ENCODE results near the gene ADD1.

The ADD1 gene

GRCh38 chr4:2923668-2924173 is 80.1 kb downstream of the ADD1 start:
- Histone ChIP-seq H3K9me3 (no peaks in the 10 kb centered on the region), H3K27ac (no peak overlapping the region), H3K4me1 (no peaks in the 10 kb centered on the region), H3K4me3 (no peak overlapping the region), H3K27me3 (no peaks in the 10 kb centered on the region), H3K36me3 (peaks cover 32 to 77% (median 64%) of the 10 kb centered on the region in 3 donors)
- intact Hi-C loops (cut with DNase I; ENCODE audit: low total_unique reads), result no loop called here
- TF ChIP-seq CTCF (IDR thresholded peaks at IDR 0.05), result no peak
- DNase-seq, result peak; percentile 14 to 55

- H3K27me3 ChIP-seq, result no peaks in the 10 kb centered on the region
- H3K4me3 ChIP-seq, result no peak overlapping the region
- H3K27ac ChIP-seq, result no peak overlapping the region
- H3K9me3 ChIP-seq, result no peaks in the 10 kb centered on the region
- peaks cover 32 to 77% (median 69%) of the 10 kb centered on the region in 3 donors for H3K36me3 ChIP-seq
- intact Hi-C loops (cut with DNase I; ENCODE audit: low total_unique reads), result no loop called here
- H3K4me1 ChIP-seq, result no peaks in the 10 kb centered on the region
- peak; percentile 16 to 59 for DNase-seq
- TF ChIP-seq CTCF (IDR thresholded peaks at IDR 0.05), result no peak
Measured at GRCh38 chr4:2924286-2924685, 80.6 kb downstream of the ADD1 start.

GRCh38 chr4:2924765-2925301 is 81.2 kb downstream of the ADD1 start:
- Histone ChIP-seq H3K27ac (no peak overlapping the region), H3K9me3 (no peaks in the 10 kb centered on the region), H3K36me3 (peaks cover 32 to 78% (median 73%) of the 10 kb centered on the region in 3 donors), H3K27me3 (no peaks in the 10 kb centered on the region), H3K4me3 (no peak overlapping the region), H3K4me1 (no peaks in the 10 kb centered on the region)
- peak; percentile 17 to 41 for DNase-seq
- TF ChIP-seq CTCF (IDR thresholded peaks at IDR 0.05), result no peak
- intact Hi-C loops (cut with DNase I; ENCODE audit: low total_unique reads), result no loop called here

- Histone ChIP-seq H3K9me3 (no peaks in the 10 kb centered on the region), H3K27me3 (no peaks in the 10 kb centered on the region), H3K4me3 (no peak overlapping the region), H3K27ac (no peak overlapping the region), H3K36me3 (peaks cover 32 to 84% (median 79%) of the 10 kb centered on the region in 3 donors), H3K4me1 (peaks cover 0 to 1% (median 0%) of the 10 kb centered on the region in 4 donors)
- intact Hi-C loops (cut with DNase I; ENCODE audit: low total_unique reads), result no loop called here
- DNase-seq, result peak in 1 of 2 donors; percentile 7
- TF ChIP-seq CTCF (IDR thresholded peaks at IDR 0.05), result no peak
Measured at GRCh38 chr4:2925496-2925895, 81.9 kb downstream of the ADD1 start.

- no peak overlapping the region for H3K4me3 ChIP-seq
- intact Hi-C loops (cut with DNase I; ENCODE audit: low total_unique reads), result no loop called here
- DNase-seq, result peak; percentile 18 to 62
- no peaks in the 10 kb centered on the region for H3K27me3 ChIP-seq
- H3K9me3 ChIP-seq, result no peaks in the 10 kb centered on the region
- peaks cover 32 to 91% (median 86%) of the 10 kb centered on the region in 3 donors for H3K36me3 ChIP-seq
- no peak overlapping the region for H3K27ac ChIP-seq
- H3K4me1 ChIP-seq, result peaks cover 0 to 7% (median 0%) of the 10 kb centered on the region in 4 donors
- no peak for TF ChIP-seq CTCF (IDR thresholded peaks at IDR 0.05)
Measured at GRCh38 chr4:2925931-2926860, 82.6 kb downstream of the ADD1 start.
